ENCODE measurements around the gene CCL27. TPM values are rescaled to one million over a fixed set of nuclear protein-coding genes. Genes with fewer than 3 reads are reported as not detected.

Gene CCL27
- total and polyA plus RNA-seq, 2 of the 8 experiments (the other 6 are each of a cell fraction or from before 2014, with no cell fraction given): 0.42 TPM; not detected in 1

DNA sequence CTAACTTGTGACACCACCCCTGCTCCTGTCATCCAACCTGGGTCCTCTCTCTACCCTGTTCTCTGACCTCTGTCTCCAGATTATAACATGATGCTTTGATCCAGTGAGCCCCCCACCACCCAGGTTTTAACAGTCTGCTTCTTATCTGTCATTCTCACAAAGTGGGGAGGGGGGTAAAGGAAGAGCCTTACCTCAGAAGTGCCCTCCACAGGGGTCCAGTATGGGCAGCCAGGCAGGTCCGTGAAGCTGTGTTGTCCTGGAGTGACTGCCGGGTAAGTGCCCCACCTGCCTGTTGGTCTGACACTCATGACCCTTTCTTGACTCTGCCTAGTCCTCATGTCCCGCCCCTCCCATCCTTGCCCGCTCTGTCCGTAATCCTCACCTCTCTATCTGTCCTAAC, 7.1 kb downstream of the CCL27 start:
- no peak overlapping the region for H4K5ac ChIP-seq (ENCODE audit: insufficient read length, low read depth, low read length)
- H3K79me1 ChIP-seq (ENCODE audit: low read depth, low read length): no peaks in the 10 kb centered on the region
- no peak overlapping the region for H3K14ac ChIP-seq (ENCODE audit: insufficient read length)
- H4K91ac ChIP-seq (replicated peaks; ENCODE audit: insufficient read length, low read length): no peak overlapping the region
- H3K4me2 ChIP-seq (ENCODE audit: insufficient read depth in 1 of 2, low read depth in 2 of 2, low read length in 2 of 2): no peak overlapping the region
- H3K23me2 ChIP-seq (ENCODE audit: low read depth, low read length): peaks cover 4% of the 10 kb centered on the region
- no peak overlapping the region for H3K56ac ChIP-seq (replicated peaks; ENCODE audit: insufficient read length, low read depth, low read length)
- no peak for FAIRE-seq
- no peak overlapping the region for H2BK5ac ChIP-seq (ENCODE audit: low read depth, low read length)
- no peak overlapping the region for H2AFZ ChIP-seq (ENCODE audit: low read length)
- no peak overlapping the region for H2BK20ac ChIP-seq (ENCODE audit: low read length)
- ChIA-PET POLR2A (ENCODE audit: partially characterized antibody) (interaction anchor here (0.7 to 12.8 kb wide), 5 partner anchors 9 to 1077 kb away, joined by 3 to 127 read pairs (median 10); partner anchors contain the start of genes ARID3C, CREB3, GALT and SIGMAR1), CTCF (ENCODE audit: partially characterized antibody) (interaction anchor here (0.6 to 15.2 kb wide), 4 partner anchors 9 to 47 kb away, joined by 3 to 277 read pairs (median 8); partner anchors contain the start of genes GALT and SIGMAR1)
- no peak overlapping the region for H2BK120ac ChIP-seq (replicated peaks; ENCODE audit: low read depth, low read length)
- no peak overlapping the region for H4K8ac ChIP-seq (ENCODE audit: extremely low read depth, insufficient read depth, low read length)
- no peaks in the 10 kb centered on the region for H3K36me3 ChIP-seq (ENCODE audit: control insufficient read depth in 2 of 4, insufficient read depth in 4 of 4, low read length in 3 of 4)
- no peak for DNase-seq (ENCODE audit: low read depth in 1 of 2, low spot score in 2 of 2)
- WGBS, 2 experiments (ENCODE audit: extremely low coverage in 1 of 2, insufficient coverage in 1 of 2, insufficient read length in 1 of 2, insufficient replicate concordance in 2 of 2, low coverage in 1 of 2, low lambda C conversion rate in 2 of 2, missing lambda C conversion rate in 1 of 2): 84% methylated on average over 5 of the region's 5 CpGs; no CpG with 5 or more reads in 1 of the 2 experiments
- no peaks in the 10 kb centered on the region; a peak in 1 of 7 replicates for H3K27me3 ChIP-seq (replicated peaks in 1 of 4; ENCODE audit: control insufficient read depth in 3 of 4, extremely low read depth in 1 of 4, insufficient read depth in 3 of 4, low read length in 3 of 4)
- H3K23ac ChIP-seq (ENCODE audit: insufficient read length): no peak overlapping the region
- H2BK15ac ChIP-seq (ENCODE audit: low read length): no peak overlapping the region
- no peak overlapping the region for H3K27ac ChIP-seq (ENCODE audit: low read depth, low read length)
- peaks cover 0 to 4% of the 10 kb centered on the region in 2 experiments for H4K20me1 ChIP-seq (replicated peaks in 1 of 2; ENCODE audit: control insufficient read depth in 1 of 2, insufficient read depth in 2 of 2, low read length in 2 of 2)
- H3K79me2 ChIP-seq (ENCODE audit: control insufficient read depth in 1 of 2, insufficient read depth in 2 of 2, low read length in 2 of 2): no peaks in the 10 kb centered on the region
- TF ChIP-seq CHD2 (IDR thresholded peaks at IDR 0.05; ENCODE audit: low read length): no peak
- no peak for TF ChIP-seq E2F6 (IDR thresholded peaks at IDR 0.05)
- TF ChIP-seq RXRA (IDR thresholded peaks at IDR 0.05; ENCODE audit: insufficient read depth, low read depth, low read length): no peak
- no peak for TF ChIP-seq EP300 (IDR thresholded peaks at IDR 0.05; ENCODE audit: borderline replicate concordance in 1 of 2, low read depth in 2 of 2, low read length in 2 of 2)
- TF ChIP-seq BACH1 (IDR thresholded peaks at IDR 0.05; ENCODE audit: low read length): no peak
- no peak for TF ChIP-seq KDM1A (IDR thresholded peaks at IDR 0.05; ENCODE audit: borderline replicate concordance, low read length)
- TF ChIP-seq TAF1 (IDR thresholded peaks at IDR 0.05; ENCODE audit: low read depth, low read length): no peak
- H3K4ac ChIP-seq (replicated peaks; ENCODE audit: insufficient read length, low read depth, low read length): no peak overlapping the region
- no peak overlapping the region for H3K18ac ChIP-seq (ENCODE audit: extremely low read depth, low read length)
- no peak overlapping the region for H3K9ac ChIP-seq (replicated peaks in 1 of 4; ENCODE audit: extremely low read depth in 1 of 4, low read depth in 3 of 4, low read length in 3 of 4)
- no peak overlapping the region for H2AK5ac ChIP-seq (ENCODE audit: low read depth, low read length)
- no peak overlapping the region for H3K4me3 ChIP-seq (ENCODE audit: extremely low read depth in 1 of 4, insufficient read depth in 2 of 4, low read depth in 3 of 4, low read length in 4 of 4)
- no peak overlapping the region for H2BK12ac ChIP-seq (ENCODE audit: low read depth, low read length)
- peaks cover 5 to 22% (median 10%) of the 10 kb centered on the region in 4 experiments; a peak in 6 of 7 replicates for H3K4me1 ChIP-seq (replicated peaks in 1 of 4; ENCODE audit: control insufficient read depth in 3 of 4, insufficient read depth in 4 of 4, low read length in 3 of 4)
- no peaks in the 10 kb centered on the region for H3K9me3 ChIP-seq (ENCODE audit: insufficient read depth in 2 of 2, low read depth in 1 of 2, low read length in 1 of 2)

Data from H1 (cell line).